Testis (tissue), 3 donors: ENCODE results near the gene CRTAC1. TPM values are rescaled to one million over a fixed set of nuclear protein-coding genes. Genes with fewer than 3 reads are reported as not detected.

ENCODE experiments used
- DNase-seq: peaks from one replicate; pipeline ENCODE4 v3.0.0-alpha.2; 2019
- H3K27ac ChIP-seq, 2 donors: fragments of 200-600 bp; sonication (generic); one replicate each; pipeline ENCODE4 v1.5.1; 2019
- H3K27me3 ChIP-seq: fragments of 200-600 bp; sonication (generic); one replicate; pipeline ENCODE4 v1.5.1; 2019
- H3K36me3 ChIP-seq: fragments of 200-600 bp; sonication (generic); one replicate; pipeline ENCODE4 v1.5.1; 2017; ENCODE audit warnings: low read depth; ENCODE audit errors: missing control alignments
- H3K4me1 ChIP-seq: fragments of 200-600 bp; sonication (generic); one replicate; pipeline ENCODE4 v1.5.1; 2019
- H3K4me3 ChIP-seq, 2 donors: fragments of 200-600 bp; sonication (generic); one replicate each; pipeline ENCODE4 v1.5.1; 2017 to 2019
- H3K9me3 ChIP-seq: fragments of 200-600 bp; sonication (generic); one replicate; pipeline ENCODE4 v1.5.1; 2017
- POLR2A ChIP-seq: fragments of 450-650 bp; IDR thresholded peaks from one replicate; pipeline ENCODE4 v1.6.1; 2017; ENCODE audit warnings: antibody characterized with exemption, mild to moderate bottlenecking, moderate library complexity
- WGBS, 2 donors: methylation state at CpG; one replicate each; pipeline ENCODE4 v1.1.5; 2018; 5-methylcytosine and 5-hydroxymethylcytosine counted together
- intact Hi-C: fragments of 100-400 bp; cut with DNase I; formaldehyde crosslinking; loops from one replicate; pipeline ENCODE4 v1.15.1; 2023; ENCODE audit warnings: low total_unique reads
- polyA plus RNA-seq: library from polyadenylated mRNA; stranded (reverse); fragments of 350-450 nt; fragmentation: Illumina TruSeq; extraction: RNeasy Lipid Tissue Mini Kit (QIAGEN cat#74804); gene quantifications from one replicate; pipeline ENCODE4 v1.2.3, GENCODE V29; 2014; ENCODE audit warnings: low read depth, low replicate concordance; ENCODE audit not compliant: insufficient read depth
- total RNA-seq, 2 donors: library from RNA; depleted of rRNA; stranded (reverse); fragments of >200 nt; gene quantifications; one replicate each; pipeline ENCODE4 v1.2.3, GENCODE V29; 2016
- TF ChIP-seq, protein P1 (sequence below), 3 experiments: fragments of 450-650 bp in 2 of 3; fragments of 200-600 bp in 1 of 3; sonication (generic) in 1 of 3; IDR thresholded peaks; one replicate each; pipeline ENCODE4 v1.5.1; 2016 to 2019; ENCODE audit warnings: antibody characterized with exemption in 3 of 3, mild to moderate bottlenecking in 2 of 3, moderate library complexity in 1 of 3

The CRTAC1 gene
- total and polyA plus RNA-seq, 3 donors from 2014 or later = 7.5 to 12.2 (median 11.5) TPM

GRCh38 chr10:97905276-97905675 lies 125.1 kb downstream of the CRTAC1 start:
- intact Hi-C loops = no loop called here
- no peak for TF ChIP-seq POLR2A
- TF ChIP-seq, protein P1, sequence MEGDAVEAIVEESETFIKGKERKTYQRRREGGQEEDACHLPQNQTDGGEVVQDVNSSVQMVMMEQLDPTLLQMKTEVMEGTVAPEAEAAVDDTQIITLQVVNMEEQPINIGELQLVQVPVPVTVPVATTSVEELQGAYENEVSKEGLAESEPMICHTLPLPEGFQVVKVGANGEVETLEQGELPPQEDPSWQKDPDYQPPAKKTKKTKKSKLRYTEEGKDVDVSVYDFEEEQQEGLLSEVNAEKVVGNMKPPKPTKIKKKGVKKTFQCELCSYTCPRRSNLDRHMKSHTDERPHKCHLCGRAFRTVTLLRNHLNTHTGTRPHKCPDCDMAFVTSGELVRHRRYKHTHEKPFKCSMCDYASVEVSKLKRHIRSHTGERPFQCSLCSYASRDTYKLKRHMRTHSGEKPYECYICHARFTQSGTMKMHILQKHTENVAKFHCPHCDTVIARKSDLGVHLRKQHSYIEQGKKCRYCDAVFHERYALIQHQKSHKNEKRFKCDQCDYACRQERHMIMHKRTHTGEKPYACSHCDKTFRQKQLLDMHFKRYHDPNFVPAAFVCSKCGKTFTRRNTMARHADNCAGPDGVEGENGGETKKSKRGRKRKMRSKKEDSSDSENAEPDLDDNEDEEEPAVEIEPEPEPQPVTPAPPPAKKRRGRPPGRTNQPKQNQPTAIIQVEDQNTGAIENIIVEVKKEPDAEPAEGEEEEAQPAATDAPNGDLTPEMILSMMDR (IDR thresholded peaks at IDR 0.05) = no peak
- Histone ChIP-seq H3K4me3 (no peak overlapping the region), H3K4me1 (no peaks in the 10 kb centered on the region), H3K27ac (no peak overlapping the region), H3K27me3 (no peaks in the 10 kb centered on the region), H3K36me3 (no peaks in the 10 kb centered on the region), H3K9me3 (no peaks in the 10 kb centered on the region)
- WGBS, 2 donors = 89 to 92% methylated on average over 8 of the region's 8 CpGs
- DNase-seq = no peak

- no peaks in the 10 kb centered on the region for H3K36me3 ChIP-seq
These were observed 125.8 kb downstream of the CRTAC1 start for GRCh38 chr10:97904576-97904975.

DNA sequence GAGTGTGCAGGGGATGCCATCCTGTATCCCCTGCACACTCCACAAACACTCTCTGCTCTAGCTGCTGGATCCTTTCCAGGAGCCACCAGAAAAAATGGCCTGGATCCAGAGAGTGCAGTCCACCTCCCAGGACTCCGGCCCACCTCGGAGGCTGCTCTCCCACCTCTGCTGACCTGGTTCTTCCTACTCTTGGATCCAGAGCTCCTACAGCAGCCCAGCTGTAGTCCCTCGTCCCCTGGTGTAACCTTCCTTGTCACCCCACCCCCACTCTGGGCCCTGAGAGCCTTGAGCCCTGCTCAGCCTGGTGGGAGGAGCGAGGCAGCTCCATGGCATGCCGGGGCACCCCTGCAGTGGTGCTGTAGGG lies 126.4 kb downstream of the CRTAC1 start:
- Histone ChIP-seq H3K36me3 (no peaks in the 10 kb centered on the region), H3K4me3 (no peak overlapping the region), H3K27me3 (no peaks in the 10 kb centered on the region), H3K27ac (no peak overlapping the region), H3K4me1 (no peaks in the 10 kb centered on the region), H3K9me3 (no peaks in the 10 kb centered on the region)
- intact Hi-C loops = no loop called here
- DNase-seq = no peak
- TF ChIP-seq, protein P1 (IDR thresholded peaks at IDR 0.05) = no peak
- TF ChIP-seq POLR2A = no peak
- WGBS, 2 donors = 57 to 86% methylated on average over 5 of the region's 5 CpGs

More at GRCh38 chr10:97904576-97904975, 125.8 kb downstream of the CRTAC1 start:
- 80 to 90% methylated on average over 1 to 11 of the region's 11 CpGs for WGBS, 2 donors
- Histone ChIP-seq H3K27me3 (no peaks in the 10 kb centered on the region), H3K9me3 (no peaks in the 10 kb centered on the region), H3K4me1 (no peaks in the 10 kb centered on the region), H3K27ac (no peak overlapping the region), H3K4me3 (no peak overlapping the region)
- intact Hi-C loops = no loop called here
- TF ChIP-seq POLR2A = no peak
- TF ChIP-seq, protein P1 (IDR thresholded peaks at IDR 0.05) = no peak
- no peak for DNase-seq

DNA sequence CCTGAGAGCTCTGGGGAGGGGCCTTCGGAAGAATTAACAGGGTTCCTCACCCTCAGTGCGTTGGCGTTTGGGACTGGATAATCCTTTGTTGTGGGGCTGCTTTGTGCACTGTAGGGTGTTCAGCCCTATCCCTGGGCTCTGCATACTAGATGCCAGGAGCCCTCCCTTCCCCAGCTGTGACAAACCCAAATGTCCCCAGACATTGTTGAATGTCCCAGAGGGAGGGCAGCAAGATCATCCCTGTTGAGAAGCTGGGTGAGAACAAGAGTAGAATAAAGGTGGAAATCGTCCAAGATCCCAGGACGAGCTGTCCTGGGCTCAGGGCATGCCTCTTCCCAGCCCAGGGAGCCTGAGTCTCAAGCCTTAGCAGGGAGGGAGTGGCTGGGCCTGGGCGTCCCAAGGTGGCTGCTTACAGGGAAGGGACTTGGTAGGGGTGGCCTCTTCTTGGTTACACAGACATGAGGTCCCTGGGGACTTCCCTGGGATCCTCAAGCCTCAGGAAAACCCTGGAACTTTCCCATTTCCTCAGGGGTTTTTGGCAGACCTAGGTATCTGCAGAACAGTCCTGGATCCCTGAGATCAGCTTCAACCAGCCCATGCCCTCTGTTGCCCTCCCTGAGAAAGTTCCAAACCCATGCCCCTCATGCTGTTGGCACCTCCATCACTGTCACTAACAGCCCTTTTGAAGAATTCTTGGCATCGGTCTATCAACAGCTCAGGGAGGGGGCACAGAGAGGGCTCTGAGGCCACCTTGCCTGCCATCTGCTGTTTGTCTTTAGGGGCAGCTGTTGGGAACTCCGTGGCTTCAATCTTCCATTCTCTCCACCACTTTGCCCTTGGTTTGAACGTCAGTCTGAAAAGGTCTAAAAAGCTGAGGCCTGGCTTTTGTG lies 127.0 kb downstream of the CRTAC1 start:
- no peaks in the 10 kb centered on the region for H3K36me3 ChIP-seq
- TF ChIP-seq POLR2A = no peak
- TF ChIP-seq, protein P1 (IDR thresholded peaks at IDR 0.05) = no peak
- intact Hi-C loops = no loop called here
- H3K9me3 ChIP-seq = no peaks in the 10 kb centered on the region
- H3K4me3 ChIP-seq = no peak overlapping the region
- H3K27ac ChIP-seq = no peak overlapping the region
- DNase-seq = no peak
- no peaks in the 10 kb centered on the region for H3K4me1 ChIP-seq
- no peaks in the 10 kb centered on the region for H3K27me3 ChIP-seq
- 58 to 62% methylated on average over 9 of the region's 9 CpGs for WGBS, 2 donors

- WGBS, 2 donors = 71 to 90% methylated on average over 12 of the region's 12 CpGs
- no peak overlapping the region for H3K4me3 ChIP-seq
- no peaks in the 10 kb centered on the region for H3K4me1 ChIP-seq
- H3K27me3 ChIP-seq = no peaks in the 10 kb centered on the region
- no peaks in the 10 kb centered on the region for H3K9me3 ChIP-seq
- DNase-seq = no peak
- TF ChIP-seq, protein P1 (IDR thresholded peaks at IDR 0.05) = no peak
- no peak for TF ChIP-seq POLR2A
- no peak overlapping the region for H3K27ac ChIP-seq
- no peaks in the 10 kb centered on the region for H3K36me3 ChIP-seq
- intact Hi-C loops = no loop called here
These were observed 129.0 kb downstream of the CRTAC1 start for GRCh38 chr10:97901381-97901780.
